Parathyroid adenoma (tissue), 2 donors: ENCODE data around the gene PHYHIPL.
A peak's percentile ranks its signal among the peaks of the same experiment; 100 is the strongest.

Experiments
- H2AFZ ChIP-seq: fragments of 300-600 bp; sonication (generic); one replicate; pipeline ENCODE4 v1.7.0; 2017; ENCODE audit warnings: antibody characterized with exemption, mild to moderate bottlenecking
- H3K27ac ChIP-seq: fragments of 300-600 bp; sonication (generic); one replicate; pipeline ENCODE4 v1.7.0; 2017
- H3K27me3 ChIP-seq: fragments of 300-600 bp; sonication (generic); one replicate; pipeline ENCODE4 v1.7.0; 2017; ENCODE audit warnings: low read length; ENCODE audit not compliant: control insufficient read depth, insufficient read depth
- H3K36me3 ChIP-seq: fragments of 300-600 bp; sonication (generic); one replicate; pipeline ENCODE4 v1.7.0; 2017; ENCODE audit warnings: low read length; ENCODE audit not compliant: control insufficient read depth, insufficient read depth
- H3K4me1 ChIP-seq: fragments of 300-600 bp; sonication (generic); one replicate; pipeline ENCODE4 v1.7.0; 2017; ENCODE audit warnings: control low read depth
- H3K4me2 ChIP-seq: fragments of 300-600 bp; sonication (generic); one replicate; pipeline ENCODE4 v1.7.0; 2017; ENCODE audit warnings: low read length
- H3K4me3 ChIP-seq: fragments of 300-600 bp; sonication (generic); one replicate; pipeline ENCODE4 v1.7.0; 2017; ENCODE audit warnings: low read depth, low read length
- H3K79me2 ChIP-seq: fragments of 300-600 bp; sonication (generic); one replicate; pipeline ENCODE4 v1.7.0; 2017; ENCODE audit warnings: control low read depth
- H3K9ac ChIP-seq: fragments of 300-600 bp; sonication (generic); one replicate; pipeline ENCODE4 v1.7.0; 2017; ENCODE audit warnings: mild to moderate bottlenecking
- H3K9me3 ChIP-seq: fragments of 300-600 bp; sonication (generic); one replicate; pipeline ENCODE4 v1.7.0; 2017; ENCODE audit warnings: low read length; ENCODE audit not compliant: control insufficient read depth
- TF ChIP-seq, protein P1 (sequence below): fragments of 300-600 bp; sonication (generic); IDR thresholded peaks from one replicate; pipeline ENCODE4 v1.7.0; 2017; ENCODE audit warnings: antibody characterized with exemption, mild to moderate bottlenecking
- donor health status: primary hyperparathyroidism.

Gene PHYHIPL

DNA sequence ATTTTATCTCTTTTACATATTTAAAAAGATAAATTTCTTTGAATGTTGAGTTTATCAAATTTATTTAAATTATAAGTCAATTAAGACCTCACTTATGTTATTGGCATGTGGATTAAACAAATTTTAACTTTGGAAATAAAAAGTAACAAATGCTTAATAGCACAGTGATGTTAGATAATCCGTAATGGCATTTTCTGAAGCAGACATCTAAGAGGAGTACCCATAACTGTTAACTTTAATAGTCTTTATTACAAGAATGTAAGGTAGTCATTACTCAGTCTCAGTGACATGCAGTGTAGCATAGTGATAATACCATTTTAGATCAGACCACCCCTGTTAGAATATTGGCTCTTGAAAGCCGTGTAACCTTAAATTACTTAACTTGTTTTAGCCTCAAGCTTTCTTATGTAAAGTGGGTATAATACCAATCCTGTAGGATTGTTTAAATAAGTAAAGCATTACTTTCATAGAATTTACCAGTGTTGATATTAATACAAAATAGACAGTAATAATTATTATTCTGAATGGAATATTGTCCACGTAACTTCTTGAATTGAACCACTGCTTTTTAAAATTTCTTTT lies 4.3 kb downstream of the PHYHIPL start:
- no peaks in the 10 kb centered on the region for H3K9me3 ChIP-seq
- no peaks in the 10 kb centered on the region for H3K27me3 ChIP-seq
- no peak overlapping the region for H3K4me3 ChIP-seq
- no peak overlapping the region for H3K4me2 ChIP-seq
- H2AFZ ChIP-seq, result no peak overlapping the region
- no peaks in the 10 kb centered on the region for H3K36me3 ChIP-seq
- no peak overlapping the region for H3K27ac ChIP-seq
- H3K79me2 ChIP-seq, result no peaks in the 10 kb centered on the region
- TF ChIP-seq, protein P1, sequence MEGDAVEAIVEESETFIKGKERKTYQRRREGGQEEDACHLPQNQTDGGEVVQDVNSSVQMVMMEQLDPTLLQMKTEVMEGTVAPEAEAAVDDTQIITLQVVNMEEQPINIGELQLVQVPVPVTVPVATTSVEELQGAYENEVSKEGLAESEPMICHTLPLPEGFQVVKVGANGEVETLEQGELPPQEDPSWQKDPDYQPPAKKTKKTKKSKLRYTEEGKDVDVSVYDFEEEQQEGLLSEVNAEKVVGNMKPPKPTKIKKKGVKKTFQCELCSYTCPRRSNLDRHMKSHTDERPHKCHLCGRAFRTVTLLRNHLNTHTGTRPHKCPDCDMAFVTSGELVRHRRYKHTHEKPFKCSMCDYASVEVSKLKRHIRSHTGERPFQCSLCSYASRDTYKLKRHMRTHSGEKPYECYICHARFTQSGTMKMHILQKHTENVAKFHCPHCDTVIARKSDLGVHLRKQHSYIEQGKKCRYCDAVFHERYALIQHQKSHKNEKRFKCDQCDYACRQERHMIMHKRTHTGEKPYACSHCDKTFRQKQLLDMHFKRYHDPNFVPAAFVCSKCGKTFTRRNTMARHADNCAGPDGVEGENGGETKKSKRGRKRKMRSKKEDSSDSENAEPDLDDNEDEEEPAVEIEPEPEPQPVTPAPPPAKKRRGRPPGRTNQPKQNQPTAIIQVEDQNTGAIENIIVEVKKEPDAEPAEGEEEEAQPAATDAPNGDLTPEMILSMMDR, result no peak
- no peak overlapping the region for H3K9ac ChIP-seq
- no peaks in the 10 kb centered on the region for H3K4me1 ChIP-seq

DNA sequence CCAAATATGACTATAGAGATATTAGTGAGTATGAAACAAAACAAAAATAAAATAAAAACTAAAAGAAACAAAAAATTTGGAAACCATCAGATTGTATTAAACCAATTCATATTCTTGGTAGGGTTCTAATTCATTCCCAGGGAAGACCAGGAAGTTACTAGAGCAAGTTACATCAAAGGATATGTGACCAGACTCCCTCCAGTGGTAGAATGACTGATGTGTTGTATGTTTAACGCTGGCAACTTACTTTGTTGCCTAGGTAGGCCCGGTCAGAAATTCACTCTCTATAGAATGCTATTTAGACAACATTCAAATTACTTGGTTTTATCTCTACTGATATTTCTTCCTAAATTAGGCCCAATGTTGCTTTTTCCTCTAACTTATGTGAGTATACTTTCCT lies 5.2 kb downstream of the PHYHIPL start:
- Histone ChIP-seq H3K79me2 (no peaks in the 10 kb centered on the region), H3K27me3 (no peaks in the 10 kb centered on the region), H3K4me1 (no peaks in the 10 kb centered on the region), H3K4me3 (no peak overlapping the region), H3K36me3 (no peaks in the 10 kb centered on the region), H3K27ac (no peak overlapping the region), H3K4me2 (no peak overlapping the region), H3K9ac (no peak overlapping the region), H2AFZ (no peak overlapping the region), H3K9me3 (no peaks in the 10 kb centered on the region)
- TF ChIP-seq, protein P1, result peak; percentile 17

DNA sequence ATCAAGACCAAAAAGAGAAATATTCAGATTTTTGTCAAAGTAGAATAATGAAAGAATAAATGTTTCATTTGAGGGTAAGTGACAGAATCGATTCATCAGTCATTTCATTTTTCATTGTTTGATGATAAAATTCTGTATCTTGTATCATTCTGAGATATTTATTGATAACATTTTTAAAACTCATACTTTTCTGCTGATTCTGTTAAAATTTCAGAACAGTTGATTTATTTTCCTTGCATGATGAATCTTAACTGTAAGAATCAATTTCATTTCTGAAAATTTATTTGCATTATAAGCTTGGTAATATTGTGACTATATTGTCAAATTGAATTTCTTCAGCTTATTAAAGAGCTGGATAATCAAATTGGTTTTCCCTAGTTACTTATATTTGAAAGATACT lies 13.9 kb downstream of the PHYHIPL start:
- H3K4me2 ChIP-seq, result no peak overlapping the region
- H3K79me2 ChIP-seq, result no peaks in the 10 kb centered on the region
- no peak overlapping the region for H3K9ac ChIP-seq
- H2AFZ ChIP-seq, result no peak overlapping the region
- H3K4me1 ChIP-seq, result no peaks in the 10 kb centered on the region
- no peaks in the 10 kb centered on the region for H3K27me3 ChIP-seq
- no peaks in the 10 kb centered on the region for H3K9me3 ChIP-seq
- no peaks in the 10 kb centered on the region for H3K36me3 ChIP-seq
- TF ChIP-seq, protein P1, result no peak
- H3K4me3 ChIP-seq, result no peak overlapping the region
- H3K27ac ChIP-seq, result no peak overlapping the region

DNA sequence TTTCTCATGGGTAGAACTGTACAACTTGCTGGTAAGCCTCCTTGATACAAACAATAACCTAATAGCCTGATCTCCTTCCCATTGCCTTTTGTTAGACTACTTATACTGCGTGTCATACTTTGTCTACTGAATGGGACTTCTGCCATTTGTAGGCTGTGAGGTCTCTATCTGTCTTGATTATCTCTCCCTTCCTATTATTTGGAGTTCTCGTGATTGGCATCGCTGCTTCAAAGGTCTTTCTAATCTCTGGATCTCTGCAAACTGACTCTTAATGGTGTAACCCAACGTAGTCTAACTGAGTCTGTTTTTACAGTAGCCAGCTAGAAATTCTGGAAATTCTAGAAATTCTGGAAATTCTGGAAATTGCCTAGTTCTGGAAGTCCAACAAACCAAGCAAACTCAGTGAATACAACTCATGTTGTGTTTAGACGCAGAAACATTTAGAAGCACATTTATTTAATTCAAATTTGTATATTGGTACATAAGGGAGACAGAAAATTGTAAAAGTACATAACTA lies 29.8 kb downstream of the PHYHIPL start:
- Histone ChIP-seq H3K36me3 (no peaks in the 10 kb centered on the region), H3K27ac (no peak overlapping the region), H3K4me2 (no peak overlapping the region), H3K4me1 (no peaks in the 10 kb centered on the region), H3K9ac (no peak overlapping the region), H3K27me3 (no peaks in the 10 kb centered on the region), H3K9me3 (no peaks in the 10 kb centered on the region), H3K79me2 (no peaks in the 10 kb centered on the region), H3K4me3 (no peak overlapping the region), H2AFZ (no peak overlapping the region)
- TF ChIP-seq, protein P1, result no peak

DNA sequence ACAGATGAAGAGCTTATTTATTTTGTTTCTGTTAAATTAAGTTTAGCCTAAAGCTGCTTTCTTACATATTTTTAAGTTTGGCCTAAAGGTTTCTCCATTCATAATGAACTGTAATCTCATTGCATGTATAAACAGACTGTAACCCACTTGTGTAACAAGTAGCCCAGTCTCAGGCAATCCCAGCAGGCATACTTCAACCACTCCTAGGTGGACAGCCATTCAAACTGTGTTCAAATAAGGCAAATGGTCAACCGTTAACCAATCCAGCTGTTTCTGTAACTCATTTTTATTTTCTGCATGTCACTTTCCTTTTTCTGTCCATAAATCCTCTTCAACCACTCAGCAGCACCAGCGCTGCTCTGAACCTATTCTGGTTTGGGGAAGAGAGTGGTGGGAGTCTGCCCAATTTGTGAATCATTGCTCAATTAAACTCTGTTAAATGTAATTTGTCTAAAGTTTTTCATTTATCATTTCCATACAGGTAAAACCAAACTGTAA lies 35.9 kb downstream of the PHYHIPL start:
- Histone ChIP-seq H3K36me3 (no peaks in the 10 kb centered on the region), H3K4me2 (no peak overlapping the region), H3K4me1 (no peaks in the 10 kb centered on the region), H3K9ac (no peak overlapping the region), H2AFZ (no peak overlapping the region), H3K27ac (no peak overlapping the region), H3K27me3 (no peaks in the 10 kb centered on the region), H3K79me2 (no peaks in the 10 kb centered on the region), H3K4me3 (no peak overlapping the region), H3K9me3 (no peaks in the 10 kb centered on the region)
- TF ChIP-seq, protein P1, result no peak
